A673 (cell line): ENCODE results near the gene GNAS. TPM values are rescaled to one million over a fixed set of nuclear protein-coding genes. Genes with fewer than 3 reads are reported as not detected.

Experiments used
- BruUV-seq: library from RNA; stranded (reverse); fragments of 400-500 nt; replicated peaks from 2 replicates; lab custom pipeline; 2021; lab: Mats Ljungman, UMichigan
- CTCF ChIA-PET: fragments of 300-600 bp; sonication (Branson Sonifier 250); formaldehyde crosslinking; loops from one replicate; lab custom pipeline; 2022; ENCODE audit warnings: antibody characterized with exemption; lab: Charles Lee
- POLR2A ChIA-PET: fragments of 300-600 bp; sonication (Branson Sonifier 250); formaldehyde crosslinking; loops from one replicate; lab custom pipeline; 2022; ENCODE audit warnings: antibody characterized with exemption; ENCODE audit not compliant: low non-redundant PET; lab: Charles Lee
- DNase-seq: peaks from one replicate; pipeline ENCODE4 v3.0.0-alpha.2; 2015; ENCODE audit warnings: low spot score
- H3K27ac ChIP-seq: fragments of 200-600 bp; sonication (generic); 2 replicates; pipeline ENCODE4 v1.5.1; 2016; ENCODE audit warnings: mixed run types, low read depth, mild to moderate bottlenecking, mixed read lengths, antibody characterized with exemption, low read length; ENCODE audit not compliant: poor library complexity, severe bottlenecking
- H3K27me3 ChIP-seq: fragments of 200-600 bp; sonication (generic); replicated peaks from 2 replicates; pipeline ENCODE4 v1.6.1; 2017; ENCODE audit warnings: mixed run types, low read depth, mild to moderate bottlenecking, mixed read lengths, antibody characterized with exemption, low read length; ENCODE audit not compliant: insufficient read depth, poor library complexity
- H3K36me3 ChIP-seq: fragments of 200-600 bp; sonication (generic); 2 replicates; pipeline ENCODE4 v1.6.1; 2016; ENCODE audit warnings: mixed run types, mild to moderate bottlenecking, mixed read lengths, antibody characterized with exemption, low read length; ENCODE audit not compliant: insufficient read depth, poor library complexity, severe bottlenecking
- H3K4me1 ChIP-seq: fragments of 200-600 bp; sonication (generic); 2 replicates; pipeline ENCODE4 v1.6.1; 2017; ENCODE audit warnings: mixed run types, mild to moderate bottlenecking, mixed read lengths, antibody characterized with exemption, low read length; ENCODE audit not compliant: insufficient read depth, poor library complexity, severe bottlenecking
- H3K4me3 ChIP-seq: fragments of 200-600 bp; sonication (generic); 2 replicates; pipeline ENCODE4 v1.5.1; 2016; ENCODE audit warnings: low read depth, mixed run types, mild to moderate bottlenecking, mixed read lengths, low read length; ENCODE audit not compliant: poor library complexity, severe bottlenecking
- H3K9me3 ChIP-seq: fragments of 200-600 bp; sonication (generic); 2 replicates; pipeline ENCODE4 v1.6.1; 2016; ENCODE audit warnings: mixed run types, low read depth, mild to moderate bottlenecking, mixed read lengths, antibody characterized with exemption, low read length; ENCODE audit not compliant: poor library complexity, severe bottlenecking
- CTCF ChIP-seq: fragments of 300-800, 200-600 bp; sonication (generic); conservative IDR thresholded peaks from 2 replicates; pipeline ENCODE4 v1.5.1; 2017; ENCODE audit warnings: low read depth, mild to moderate bottlenecking, antibody characterized with exemption, low read length, moderate library complexity, mixed read lengths
- EZH2 ChIP-seq: fragments of 200-600 bp; sonication (generic); IDR thresholded peaks from 2 replicates; pipeline ENCODE4 v1.6.1; 2017; ENCODE audit warnings: borderline replicate concordance, low read depth, mild to moderate bottlenecking, mixed read lengths, antibody characterized with exemption, low read length; ENCODE audit not compliant: poor library complexity, severe bottlenecking
- intact Hi-C: fragments of 100-400 bp; cut with micrococcal nuclease; formaldehyde crosslinking; loops from one replicate; pipeline ENCODE4 v1.10.0; 2022; ENCODE audit not compliant: unreplicated experiment
- total RNA-seq: library from RNA; stranded (reverse); gene quantifications from 2 replicates; pipeline ENCODE4 v1.2.3, GENCODE V29; 2021

GNAS gene
- total RNA-seq, 1 experiment from 2014 or later = 1,108 TPM

GRCh38 chr20:58938541-58938940 is 86.0 kb downstream of the GNAS start:
- Histone ChIP-seq H3K36me3 (no peaks in the 10 kb centered on the region), H3K4me1 (no peaks in the 10 kb centered on the region), H3K27ac (no peak overlapping the region), H3K27me3 (peaks cover 46% of the 10 kb centered on the region), H3K9me3 (peaks cover 6% of the 10 kb centered on the region), H3K4me3 (no peak overlapping the region)
- TF ChIP-seq CTCF = no peak
- CTCF ChIA-PET = no interaction called here
- no TSS peak for BruUV-seq
- intact Hi-C loops = no loop called here
- DNase-seq = no peak
- POLR2A ChIA-PET = no interaction called here

GRCh38 chr20:58941471-58941870 is 89.0 kb downstream of the GNAS start:
- CTCF ChIA-PET = interaction anchor here (0.6 kb wide), 1 partner anchor 1150 kb away, joined by 3 read pairs; no protein-coding TSS in a partner anchor
- Histone ChIP-seq H3K27me3 (peaks cover 33% of the 10 kb centered on the region), H3K4me3 (no peak overlapping the region), H3K27ac (no peak overlapping the region), H3K36me3 (no peaks in the 10 kb centered on the region), H3K4me1 (no peaks in the 10 kb centered on the region), H3K9me3 (peaks cover under 1% of the 10 kb centered on the region)
- TF ChIP-seq CTCF (no peak), EZH2 (no peak)
- DNase-seq = no peak
- no TSS peak for BruUV-seq
- POLR2A ChIA-PET = no interaction called here
- intact Hi-C loops = no loop called here

GRCh38 chr20:58942549-58942948 is 90.0 kb downstream of the GNAS start:
- no peaks in the 10 kb centered on the region for H3K9me3 ChIP-seq
- intact Hi-C loops = no loop called here
- no peak for TF ChIP-seq CTCF
- no peak for TF ChIP-seq EZH2
- H3K4me3 ChIP-seq = no peak overlapping the region
- no peak for DNase-seq
- H3K27ac ChIP-seq = no peak overlapping the region
- BruUV-seq = no TSS peak
- ChIA-PET CTCF (no interaction called here), POLR2A (no interaction called here)
- H3K27me3 ChIP-seq = peaks cover 35% of the 10 kb centered on the region
- no peaks in the 10 kb centered on the region for H3K36me3 ChIP-seq
- H3K4me1 ChIP-seq = no peaks in the 10 kb centered on the region
